OCI-LY7 (cell line): Measurements from ENCODE around the gene NDUFB3.
"Not testable (repeated sequence)": the region's sequence is repeated elsewhere in the genome, so short reads cannot be mapped to it uniquely, and the experiment has no call there.

Source experiments
- CTCF ChIP-seq: fragments of 200-600 bp; sonication (generic); conservative IDR thresholded peaks from 2 replicates; pipeline ENCODE4 v1.5.1; 2014; ENCODE audit warnings: mild to moderate bottlenecking, antibody characterized with exemption, low read length, moderate library complexity, mixed read lengths
- EZH2phosphoT487 ChIP-seq: fragments of 200-600 bp; sonication (generic); IDR thresholded peaks from 2 replicates; pipeline ENCODE4 v1.6.1; 2018; ENCODE audit warnings: low read depth, borderline replicate concordance, mild to moderate bottlenecking, mixed run types, antibody characterized with exemption, low read length, moderate library complexity, mixed read lengths

- TF ChIP-seq CTCF, EZH2phosphoT487: not testable (repeated sequence)
These were observed 33.4 kb upstream of the NDUFB3 start for GRCh38 chr2:201038361-201038760.
